Cerebellar nuclear complex (tissue), 1 donor: ENCODE data around the gene PDE4D.

Experiments
- DNase-seq, 2 experiments: peaks; one replicate each; lab custom pipeline; 2025; lab: John Stamatoyannopoulos, UW

PDE4D gene

DNA sequence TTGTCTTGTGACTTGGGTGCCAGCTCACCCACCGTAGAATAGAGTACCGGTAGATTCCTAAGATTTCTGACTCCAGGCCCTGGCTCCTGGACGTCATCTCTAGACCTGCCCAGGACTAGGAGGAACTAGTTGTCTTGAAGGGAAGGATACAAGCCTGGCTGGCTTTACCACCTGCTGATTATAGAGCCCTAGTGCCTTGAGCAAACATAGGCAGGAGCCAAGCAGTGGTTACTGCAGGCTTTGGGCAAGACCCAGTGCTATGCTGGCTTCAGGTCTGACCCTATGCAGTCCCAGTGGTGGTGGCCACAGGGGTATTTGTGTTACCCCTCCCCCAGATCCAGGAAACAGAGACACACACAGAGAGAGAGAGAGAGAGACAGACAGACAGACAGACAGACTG, 606.2 kb downstream of the PDE4D start:
- DNase-seq, result no peak

DNA sequence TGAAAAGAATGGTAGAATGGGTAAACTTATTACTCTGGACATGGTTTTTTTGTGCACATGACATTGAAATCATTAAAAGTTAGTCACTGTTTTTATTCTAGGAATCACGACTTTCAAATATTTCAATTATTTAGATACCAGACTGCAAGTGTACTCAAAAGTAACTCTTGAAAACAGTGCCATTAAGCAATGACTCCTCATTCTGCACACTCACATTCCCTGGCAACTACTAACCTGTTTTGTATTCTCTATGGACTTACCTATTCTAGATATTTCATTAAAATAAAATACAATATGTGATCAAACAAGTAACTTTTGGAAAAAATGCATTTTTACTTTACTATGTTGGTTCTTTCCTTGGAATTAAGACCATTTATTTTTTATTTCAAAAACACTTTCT, 607.0 kb downstream of the PDE4D start:
- no peak for DNase-seq

DNA sequence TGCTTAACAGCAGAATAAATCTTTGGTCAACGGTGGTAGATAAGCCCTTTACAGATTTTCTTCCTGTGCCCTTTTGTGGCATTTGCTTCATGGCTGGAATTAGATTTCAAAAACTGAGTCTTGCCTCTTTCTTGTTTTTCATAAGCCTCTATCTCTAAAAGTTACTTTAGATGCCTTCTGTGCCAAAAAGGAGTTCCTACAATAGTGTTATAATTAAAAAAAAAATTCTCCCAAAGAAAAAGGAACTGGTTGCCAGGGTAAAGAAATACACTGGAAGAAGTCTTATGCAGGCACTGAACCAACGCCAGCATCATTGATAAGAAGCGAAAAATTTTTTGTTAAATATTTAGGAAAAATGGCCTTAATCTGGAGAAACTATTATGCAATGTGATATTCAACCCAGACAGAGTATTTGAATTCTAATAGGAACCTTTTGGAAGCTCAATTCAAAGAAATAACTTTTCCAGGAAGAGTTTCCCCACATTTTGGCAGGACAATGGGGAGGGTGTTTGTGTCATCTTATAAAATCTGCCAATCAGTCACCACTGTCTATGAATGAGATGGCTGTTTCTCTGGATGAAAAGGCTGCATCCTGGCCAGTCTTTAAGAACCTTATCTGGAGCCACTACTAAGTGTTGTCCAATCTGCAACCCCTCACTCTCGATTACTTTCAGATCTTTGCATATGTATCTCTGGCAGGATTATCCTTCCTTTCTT, 608.1 kb downstream of the PDE4D start:
- DNase-seq, result no peak

DNA sequence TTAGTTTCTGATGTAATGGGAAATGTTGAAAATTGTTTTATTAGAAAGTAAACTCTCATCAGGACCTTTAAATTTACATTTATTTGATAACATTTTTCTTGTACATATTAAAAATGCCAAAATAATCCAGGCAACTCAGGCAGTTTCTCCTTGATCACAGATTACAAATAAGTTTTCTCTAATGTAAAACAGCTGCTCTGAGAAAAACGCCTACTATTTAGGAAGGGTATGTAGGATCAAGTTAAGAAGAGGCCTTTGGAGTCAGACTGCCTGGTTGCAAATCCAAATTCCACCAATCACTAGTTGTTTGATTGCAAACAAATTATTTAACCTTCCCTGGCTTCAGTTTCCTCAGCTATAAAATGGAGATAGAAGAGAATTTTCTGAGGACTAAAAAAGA, 610.8 kb downstream of the PDE4D start:
- no peak for DNase-seq

DNA sequence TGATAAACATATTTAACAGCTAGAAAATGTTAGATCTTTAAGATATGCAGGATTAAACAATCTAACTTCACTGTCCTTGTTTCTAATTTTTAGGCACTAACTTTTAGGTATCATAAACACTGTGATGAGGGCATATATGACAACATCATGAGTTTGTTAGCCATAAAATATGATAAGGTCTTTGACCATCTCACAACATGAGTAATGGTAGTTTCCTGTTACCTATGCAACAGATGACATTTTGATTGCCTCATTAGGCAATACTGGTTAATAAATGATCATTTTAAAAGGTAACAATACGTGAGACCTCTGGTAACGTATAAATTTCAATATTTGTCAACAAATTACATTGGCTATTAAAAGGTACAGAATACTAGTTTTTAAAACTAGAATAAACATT, 613.5 kb downstream of the PDE4D start:
- no peak for DNase-seq

DNA sequence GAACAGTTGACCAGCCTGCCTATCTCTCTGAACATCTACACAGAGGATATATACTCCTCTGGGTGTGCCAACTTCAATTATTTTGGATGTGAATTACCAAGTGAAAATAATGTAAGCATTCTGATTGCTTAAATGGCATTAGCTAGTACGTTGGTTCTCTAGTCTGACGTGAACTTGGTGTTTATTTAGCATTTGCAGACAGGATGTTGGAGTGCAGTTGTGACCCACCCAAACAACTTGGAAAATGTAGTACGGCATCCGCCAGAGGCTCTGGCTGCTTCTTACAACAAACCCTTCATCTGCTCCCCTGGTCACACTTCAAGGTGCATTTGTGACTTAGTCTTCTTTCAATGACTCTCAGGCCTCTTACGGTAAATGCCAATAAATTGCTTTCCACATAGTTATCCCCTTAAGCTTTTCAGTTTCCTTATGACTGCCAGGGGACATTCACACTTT, 616.6 kb downstream of the PDE4D start:
- no peak for DNase-seq

DNA sequence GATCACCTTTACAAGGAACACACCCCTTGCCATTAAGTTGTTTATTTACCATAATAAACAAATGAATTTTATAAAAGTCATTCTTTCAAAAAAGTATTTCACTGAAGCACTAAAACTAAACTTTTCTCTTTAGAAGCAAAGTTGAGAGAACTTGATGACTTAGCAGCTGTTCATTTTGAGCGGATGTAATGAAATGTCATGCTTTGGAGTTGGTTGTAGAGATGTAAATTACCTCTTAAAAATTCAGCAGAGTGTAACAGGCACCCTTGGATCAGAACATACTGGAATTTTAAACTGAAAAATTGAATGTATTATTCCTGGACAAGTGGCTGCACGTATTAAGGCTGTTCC, 617.2 kb downstream of the PDE4D start:
- DNase-seq, result no peak

DNA sequence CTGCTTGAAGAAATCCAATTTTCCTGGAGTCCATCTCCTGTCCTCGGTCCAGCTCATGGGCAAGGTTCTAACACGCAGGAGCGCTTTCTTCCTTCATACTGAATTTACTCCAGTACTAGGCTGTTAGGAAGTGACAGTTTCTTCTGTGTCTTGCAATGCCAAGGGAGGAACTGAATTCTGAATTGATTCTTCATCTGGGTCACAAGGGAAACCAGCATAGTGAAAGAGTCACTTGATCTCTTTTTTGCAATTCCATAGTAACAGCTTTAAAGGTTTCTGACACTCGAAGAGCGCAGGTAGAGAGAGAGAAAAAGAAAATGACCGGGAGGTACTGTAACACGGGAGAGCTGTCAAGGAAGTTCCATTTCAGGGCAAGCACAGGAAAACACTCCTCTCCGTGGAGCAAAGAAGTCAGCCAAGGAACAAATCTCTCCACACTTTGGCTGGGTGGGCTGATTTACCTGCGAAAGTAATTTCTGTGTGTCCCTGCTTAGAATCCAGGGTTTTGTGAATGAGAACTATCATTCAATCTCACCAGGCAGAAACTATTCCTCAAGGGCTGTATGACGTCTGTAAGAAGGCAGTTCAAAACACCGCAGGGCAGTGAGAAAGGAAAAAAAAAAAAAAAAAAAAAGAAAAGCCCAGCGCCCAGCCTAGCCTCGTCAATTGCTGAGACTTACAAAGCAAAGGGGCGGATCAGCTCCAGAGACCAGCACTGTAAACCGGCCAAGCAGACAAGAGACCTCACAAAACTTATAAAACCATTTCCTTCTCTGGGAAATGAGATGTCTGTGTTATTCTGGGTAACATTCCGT, 617.8 kb downstream of the PDE4D start:
- DNase-seq, result no peak

DNA sequence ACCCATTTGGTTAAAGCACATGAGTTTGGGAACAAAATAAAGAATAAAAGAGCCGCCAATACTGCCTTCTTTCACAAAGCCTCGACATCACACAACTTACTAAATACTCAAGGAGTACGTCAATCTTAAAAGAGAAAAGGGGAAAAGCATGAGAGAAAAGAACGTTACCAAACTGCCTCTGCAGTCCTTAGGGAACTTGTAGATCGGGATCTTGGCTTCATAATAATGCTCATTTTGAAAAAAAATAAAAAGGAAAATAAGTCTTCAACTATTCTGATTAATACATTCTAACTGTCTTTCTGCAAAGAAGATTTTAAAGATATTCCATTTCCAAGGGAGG, 618.4 kb downstream of the PDE4D start:
- no peak for DNase-seq

DNA sequence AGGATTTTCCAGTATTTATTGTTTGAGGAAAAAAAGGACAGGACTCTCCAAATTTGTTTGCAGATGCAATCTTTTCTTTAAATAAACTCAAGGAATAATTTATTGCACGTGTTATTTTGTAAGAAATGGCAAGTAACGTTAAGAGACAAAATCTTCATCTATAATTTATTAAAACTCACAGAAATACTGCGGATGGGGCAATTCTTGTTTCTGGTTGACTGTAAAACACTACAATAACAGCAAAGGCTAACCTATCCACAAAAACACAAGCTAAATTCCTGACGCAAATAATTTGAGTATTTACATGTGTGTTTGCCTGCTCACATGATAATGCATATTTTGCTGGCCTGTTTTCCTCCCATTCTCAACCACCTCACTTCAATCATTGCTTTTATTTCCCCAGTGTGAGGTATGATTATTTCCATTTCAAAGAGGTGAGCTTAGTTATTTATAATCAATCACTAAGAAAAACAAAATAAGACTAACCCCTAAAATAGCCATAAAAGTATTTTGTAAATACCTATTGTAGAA, 619.4 kb downstream of the PDE4D start:
- DNase-seq, result no peak

DNA sequence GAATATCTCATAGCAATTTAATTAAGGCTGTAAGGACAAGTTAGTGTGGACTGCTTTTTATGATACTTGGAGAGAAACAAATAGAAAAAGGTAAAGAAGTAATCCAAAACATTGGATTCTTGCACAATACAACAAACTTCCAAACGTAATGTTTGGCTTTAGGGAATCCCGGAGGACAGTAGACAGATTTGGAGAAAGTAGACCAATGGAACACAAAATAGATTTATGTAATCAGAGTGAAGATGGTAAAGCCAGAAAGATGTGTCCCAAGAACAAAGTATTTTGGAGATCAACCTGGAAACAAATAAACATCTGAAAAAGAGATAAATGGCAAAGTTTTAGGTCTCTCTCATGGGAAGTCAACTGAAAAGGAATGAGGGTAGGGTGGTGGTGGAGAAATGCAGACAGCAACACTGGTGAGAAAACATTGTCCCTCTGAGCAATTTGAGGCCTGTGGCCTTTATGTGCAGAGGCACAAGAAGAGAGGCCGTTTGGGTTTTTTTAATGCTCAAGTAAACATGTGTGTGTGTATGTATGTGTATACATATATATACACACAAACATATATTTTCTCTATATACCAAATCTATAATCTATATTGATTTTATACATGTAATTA, 620.6 kb downstream of the PDE4D start:
- no peak for DNase-seq

DNA sequence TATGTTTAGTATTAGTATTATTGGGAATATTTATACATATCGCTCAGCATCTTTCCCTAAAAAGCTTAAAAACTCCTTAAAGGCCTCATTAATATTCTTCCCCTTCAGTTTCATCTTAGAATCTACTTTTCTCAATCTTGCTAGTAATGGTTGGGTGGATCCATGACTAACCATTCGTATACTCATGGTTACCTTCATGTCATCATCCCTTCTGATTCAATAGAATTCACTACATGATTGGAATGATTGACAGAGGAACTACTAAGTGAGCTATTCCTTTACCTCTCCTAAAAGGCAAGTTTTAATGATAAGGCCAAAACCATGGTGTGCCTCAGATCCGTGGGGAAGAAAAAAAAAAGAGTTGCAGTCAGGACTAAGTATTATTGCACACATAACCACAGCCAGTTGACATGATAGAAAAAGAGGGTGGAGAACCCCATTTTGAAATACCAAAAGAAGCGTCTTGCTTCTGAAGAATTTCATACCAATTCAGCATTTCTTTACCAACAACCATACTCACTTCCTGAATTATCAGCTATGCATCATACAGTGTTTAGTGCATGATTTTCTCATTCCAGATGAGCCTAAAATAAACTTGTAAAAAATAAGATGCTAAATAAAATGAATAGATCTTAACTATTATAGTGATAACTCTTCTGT, 624.6 kb downstream of the PDE4D start:
- no peak for DNase-seq

DNA sequence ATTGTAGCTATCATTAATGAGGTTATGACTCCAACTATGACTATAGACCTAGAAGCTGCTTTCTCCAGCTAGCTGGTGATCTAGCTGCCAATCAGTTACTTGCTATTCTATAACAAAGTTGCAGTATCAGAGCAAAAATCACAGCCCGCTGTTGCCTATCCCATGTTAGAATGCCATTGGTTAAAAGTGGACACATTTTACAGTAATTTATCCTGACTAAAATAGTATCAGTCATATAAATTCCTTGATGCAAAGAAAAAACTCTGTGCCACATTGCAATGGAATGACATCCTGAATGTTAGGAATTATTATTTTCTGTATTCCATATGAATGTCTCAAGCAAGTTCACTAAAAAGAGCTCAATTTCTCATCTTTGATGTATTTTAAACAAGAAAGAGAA, 626.5 kb downstream of the PDE4D start:
- DNase-seq, result no peak

DNA sequence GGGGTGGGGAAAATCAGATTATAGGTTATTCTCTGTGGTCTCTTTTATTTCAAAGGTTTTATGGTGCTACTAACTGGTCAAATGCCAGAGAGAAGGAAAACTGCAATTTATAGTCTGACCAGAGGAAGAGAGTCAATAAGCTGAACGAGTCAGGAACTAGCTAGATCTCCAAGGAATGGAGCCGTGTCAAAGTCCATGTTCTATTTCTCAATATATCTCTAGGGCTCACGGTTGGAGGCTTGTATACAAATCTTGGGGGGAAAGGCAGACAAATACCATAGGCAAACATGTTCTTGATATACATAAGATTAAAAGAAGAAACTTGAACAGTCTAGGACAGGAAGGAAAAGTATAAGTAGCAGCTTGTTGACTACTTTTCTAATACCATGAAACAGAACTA, 627.1 kb downstream of the PDE4D start:
- DNase-seq, result no peak

DNA sequence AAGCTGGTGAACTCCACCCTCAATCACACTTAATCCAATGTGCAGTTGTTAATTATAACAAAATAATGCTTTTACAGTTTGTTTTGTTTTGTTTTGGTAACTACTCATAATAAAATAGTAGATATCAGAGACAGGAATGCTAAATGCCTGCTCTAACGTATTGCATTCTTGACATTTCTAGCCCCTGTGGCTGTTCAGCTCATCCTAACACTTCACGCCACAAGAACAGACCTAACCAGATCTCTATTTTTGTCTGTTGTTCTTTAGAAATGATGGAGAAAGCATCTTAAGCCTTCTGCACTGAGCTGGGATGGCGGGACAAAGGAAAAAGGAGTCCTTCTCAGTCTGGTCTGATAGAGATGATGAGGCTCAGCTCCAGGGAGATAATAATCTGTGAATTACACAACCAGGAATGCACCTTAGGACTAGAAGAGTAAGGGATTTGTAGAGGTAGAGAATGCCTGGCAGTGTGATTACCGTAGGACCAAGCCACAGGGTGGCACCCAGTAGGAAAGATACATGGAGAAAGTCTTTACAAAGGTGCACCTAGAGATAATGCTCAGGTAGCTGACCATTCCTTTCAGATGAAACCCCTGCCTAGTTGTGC, 628.8 kb downstream of the PDE4D start:
- no peak for DNase-seq

DNA sequence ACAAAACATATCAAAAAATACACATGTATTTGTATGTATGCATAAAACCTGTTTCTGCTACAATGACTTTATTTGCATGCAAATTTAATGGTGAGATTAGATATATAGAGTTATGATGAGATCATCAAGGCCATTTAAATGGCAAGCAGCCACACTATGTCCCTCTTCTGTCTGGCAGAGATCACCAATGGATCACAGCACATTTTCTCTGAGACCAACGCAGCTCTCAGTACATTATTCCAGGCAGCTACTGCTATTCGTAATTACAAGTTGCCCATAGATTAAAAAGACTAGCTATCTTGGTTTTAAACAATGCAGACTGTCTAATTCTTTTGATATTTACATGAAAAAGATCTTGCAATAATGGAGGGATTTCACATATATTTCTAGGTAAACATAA, 629.5 kb downstream of the PDE4D start:
- no peak for DNase-seq

DNA sequence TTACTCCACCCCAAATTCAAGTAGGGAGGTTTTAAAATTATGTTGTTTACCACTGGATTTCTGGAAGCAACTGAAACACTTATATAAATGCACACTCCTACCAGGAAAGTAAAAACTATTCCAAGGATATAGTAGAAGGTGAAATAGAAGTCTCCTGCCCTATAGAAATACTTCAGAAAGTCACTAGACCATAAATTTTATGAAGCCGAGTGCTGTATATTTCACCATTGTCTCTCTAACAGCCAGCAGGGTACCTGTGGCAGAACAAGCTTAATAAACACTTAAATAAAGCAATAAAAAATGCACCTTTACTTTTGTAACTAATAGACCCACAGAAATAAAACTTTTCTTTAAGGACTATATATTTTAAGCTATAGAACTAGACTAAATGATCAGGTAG, 631.6 kb downstream of the PDE4D start:
- no peak for DNase-seq

DNA sequence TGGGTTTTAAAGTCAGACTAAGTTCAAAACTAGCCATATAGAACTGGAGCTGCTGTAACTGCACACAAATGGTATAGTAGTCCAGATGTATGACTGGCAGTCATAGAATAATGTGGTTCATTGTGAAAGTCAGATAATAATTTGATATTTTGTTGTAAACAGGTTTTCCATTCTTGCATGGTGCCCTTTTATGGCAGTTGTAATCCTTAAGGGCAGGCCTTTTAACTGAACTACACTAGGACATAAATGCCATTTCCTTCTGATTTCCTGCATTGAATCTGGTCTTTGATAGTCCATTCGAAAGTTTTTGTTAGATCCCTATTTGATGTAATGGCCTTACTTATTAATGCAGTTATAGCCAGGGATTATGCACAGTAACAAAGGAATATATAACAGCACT, 632.6 kb downstream of the PDE4D start:
- DNase-seq, result no peak

DNA sequence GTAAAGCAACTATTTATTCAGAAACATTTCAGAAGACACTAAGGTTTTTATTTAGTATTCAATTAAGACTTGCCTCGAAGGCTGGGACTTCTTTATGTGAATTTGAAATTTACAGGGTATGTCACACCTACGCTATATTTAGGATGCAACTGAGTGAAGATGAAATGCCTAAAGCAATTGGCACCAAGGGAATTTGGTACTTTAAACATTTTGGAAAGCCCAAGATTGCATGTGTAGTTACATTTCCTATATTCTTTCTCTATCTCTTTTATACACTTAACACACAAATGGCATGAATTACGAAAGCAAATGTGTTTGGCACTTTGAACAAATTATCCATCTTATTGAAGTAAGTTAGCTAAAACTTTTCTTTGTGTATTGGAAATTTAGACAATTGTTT, 633.3 kb downstream of the PDE4D start:
- no peak for DNase-seq

DNA sequence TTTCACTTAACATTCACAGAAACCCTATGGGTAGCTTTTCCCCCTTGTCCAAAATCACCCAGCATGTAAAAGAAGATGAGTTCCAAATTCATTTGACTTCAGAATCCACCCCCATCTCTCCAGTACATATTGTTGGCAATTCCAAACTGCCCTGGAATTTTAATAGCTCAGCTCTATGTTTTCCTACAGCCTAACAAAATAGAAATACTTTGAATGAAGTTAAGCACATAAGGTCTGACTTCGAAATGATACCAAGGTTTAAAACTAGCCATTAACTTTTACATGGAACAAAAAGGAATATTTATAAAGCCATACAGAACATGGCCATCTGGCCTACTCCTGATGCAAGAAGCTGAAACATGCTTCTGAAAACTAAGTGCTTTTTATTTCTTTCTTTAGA, 634.3 kb downstream of the PDE4D start:
- no peak for DNase-seq

DNA sequence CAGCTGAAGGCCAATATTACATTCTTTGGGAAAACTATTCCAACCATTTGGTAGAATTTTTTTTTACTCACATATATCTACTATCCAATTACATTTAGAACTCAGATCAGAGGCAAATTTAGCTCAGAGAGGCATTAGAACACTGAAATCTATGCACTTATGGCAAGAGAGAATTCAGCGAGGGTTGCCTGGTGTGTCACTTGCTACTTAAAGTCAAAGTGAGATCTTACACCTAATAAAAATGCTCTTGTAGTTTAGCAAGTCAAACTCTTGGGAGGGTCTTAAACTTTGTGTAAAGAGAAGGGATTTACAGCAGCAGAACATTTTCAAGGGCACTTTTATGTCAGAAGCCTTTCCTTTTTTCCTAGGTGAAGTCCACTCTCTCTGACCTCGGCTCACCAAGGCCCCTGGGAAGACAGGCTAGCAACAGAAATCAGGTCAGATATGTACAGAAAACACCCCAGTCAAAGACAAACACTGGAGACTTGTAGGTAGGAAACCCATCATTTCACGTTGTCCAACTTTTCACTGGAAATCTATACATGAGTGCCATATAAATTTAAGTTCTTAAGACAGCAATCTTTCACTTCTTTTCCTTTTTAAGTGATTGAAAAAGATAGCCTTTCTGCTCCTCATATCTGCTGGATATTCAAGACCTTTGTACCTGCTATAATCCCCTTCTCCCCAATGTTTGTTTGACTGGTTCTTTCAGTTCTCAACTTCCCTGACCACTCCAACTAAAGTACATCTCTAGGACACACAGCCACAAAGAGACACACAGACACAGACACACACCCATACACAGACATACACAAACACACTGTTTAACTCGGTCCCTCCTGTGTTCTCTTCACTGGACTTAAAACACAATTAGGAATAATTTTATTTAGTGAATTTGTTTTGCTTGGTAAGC, 635.8 kb downstream of the PDE4D start:
- no peak for DNase-seq
